HG03558 (cell line): ENCODE data around the gene TLR5.
A peak's percentile ranks its signal among the peaks of the same experiment; 100 is the strongest.

Experiments
- ATAC-seq: cut with Tn5 transposase; IDR thresholded peaks from one replicate; pipeline ENCODE4 v1.9.1; 2021; ENCODE audit warnings: moderate number of reproducible peaks; ENCODE audit not compliant: unreplicated experiment; ENCODE audit errors: extremely low read depth

Gene TLR5

DNA sequence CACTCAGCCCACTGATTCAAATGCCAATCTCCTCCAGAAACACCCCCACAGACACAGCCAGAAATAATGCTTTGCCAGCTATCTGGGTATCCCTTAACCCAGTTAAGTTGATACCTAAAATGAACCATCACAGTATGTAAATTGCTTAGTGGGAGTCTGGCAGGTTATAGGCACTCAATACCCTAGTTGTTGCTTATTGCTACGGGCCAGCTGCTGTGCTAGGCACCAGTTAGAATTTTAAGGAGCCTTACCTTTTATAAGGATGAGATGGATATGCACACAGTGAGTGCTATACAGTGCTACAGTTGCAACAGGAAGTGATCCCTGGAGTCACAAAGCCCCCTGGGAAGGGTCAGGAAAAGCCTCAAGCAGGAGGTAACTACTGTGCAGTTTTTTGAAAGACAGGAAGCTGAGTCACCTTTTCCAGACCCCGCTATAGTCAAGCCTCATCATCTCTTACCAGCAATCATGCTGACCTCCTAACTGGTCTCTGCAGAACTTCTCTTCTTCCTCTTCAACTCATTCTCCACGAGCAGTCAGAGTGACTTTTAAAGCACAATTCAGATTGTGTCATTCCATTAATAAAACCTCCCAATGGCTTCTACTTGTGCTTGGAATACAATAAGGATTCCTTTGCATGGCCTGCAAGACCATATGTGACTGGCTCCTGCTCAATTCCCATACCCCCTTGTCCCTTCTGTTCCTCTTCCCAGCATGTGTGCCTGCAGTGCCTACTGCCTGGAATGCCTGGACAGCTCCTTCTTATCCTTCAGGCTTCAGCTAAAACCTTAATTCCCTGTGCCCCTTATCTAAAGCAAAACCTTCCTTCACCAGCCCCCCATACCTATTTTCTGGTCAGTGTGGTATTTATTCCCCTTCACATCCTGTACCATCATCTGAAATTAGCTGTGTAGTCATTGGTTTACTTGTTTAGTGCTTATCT lies 10.4 kb upstream of the TLR5 start:
- ATAC-seq, result no peak

DNA sequence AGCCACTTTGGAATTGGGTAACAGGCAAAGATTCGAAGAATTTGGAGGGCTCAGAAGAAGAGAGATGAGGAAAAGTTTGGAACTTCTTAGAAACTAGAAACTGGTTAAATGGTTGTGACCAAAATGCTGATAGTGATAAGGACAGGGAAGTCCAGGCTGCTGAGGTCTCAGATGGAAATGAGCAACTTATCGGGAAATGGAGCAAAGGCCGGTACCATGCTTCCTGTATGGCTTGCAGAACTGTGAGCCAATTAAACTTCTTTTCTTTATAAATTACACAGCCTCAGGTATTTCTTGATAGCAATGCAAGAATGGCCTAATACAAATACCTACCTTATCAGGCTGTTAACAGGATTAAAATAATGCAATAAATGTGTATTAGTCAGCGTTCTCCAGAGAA lies 9.4 kb upstream of the TLR5 start:
- no peak for ATAC-seq

DNA sequence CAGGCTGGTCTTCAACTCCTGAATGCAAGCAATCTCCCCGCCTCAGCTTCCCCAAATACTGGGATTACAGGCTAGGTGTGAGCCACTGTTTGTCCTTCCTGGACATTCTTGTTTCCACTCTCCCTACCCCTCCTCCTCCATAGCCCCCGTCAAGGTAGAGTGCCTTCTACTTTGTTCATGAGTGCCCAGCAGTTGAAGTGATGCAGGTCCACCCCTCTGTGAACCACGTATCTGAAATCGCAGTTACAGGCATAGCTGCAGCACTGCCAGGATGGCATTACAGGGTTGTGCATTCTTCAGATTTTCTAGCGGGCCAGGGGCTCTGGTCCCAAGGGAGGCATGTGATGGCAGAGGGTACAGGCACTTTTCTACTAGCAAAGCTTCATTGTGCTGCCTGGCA lies 7.4 kb upstream of the TLR5 start:
- no peak for ATAC-seq

DNA sequence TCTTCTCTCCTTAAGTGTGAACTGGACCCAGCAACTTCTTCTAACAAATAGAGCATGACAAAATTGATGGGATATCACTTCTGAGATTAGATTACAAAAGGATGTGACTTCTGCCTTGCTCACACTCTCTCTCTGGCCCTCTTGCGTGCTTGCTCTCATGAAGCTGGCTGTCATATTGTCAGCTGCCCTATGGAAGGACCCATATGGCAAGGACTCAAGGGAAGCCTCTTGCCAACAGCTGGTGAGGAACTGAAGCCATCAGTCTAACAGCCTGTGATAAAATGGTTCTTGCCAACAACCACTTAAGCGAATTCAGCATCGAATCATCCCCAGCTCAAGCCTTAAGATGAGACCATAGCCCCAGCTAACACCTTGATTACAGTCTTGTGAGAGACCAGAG lies 4.8 kb upstream of the TLR5 start:
- ATAC-seq, result no peak

DNA sequence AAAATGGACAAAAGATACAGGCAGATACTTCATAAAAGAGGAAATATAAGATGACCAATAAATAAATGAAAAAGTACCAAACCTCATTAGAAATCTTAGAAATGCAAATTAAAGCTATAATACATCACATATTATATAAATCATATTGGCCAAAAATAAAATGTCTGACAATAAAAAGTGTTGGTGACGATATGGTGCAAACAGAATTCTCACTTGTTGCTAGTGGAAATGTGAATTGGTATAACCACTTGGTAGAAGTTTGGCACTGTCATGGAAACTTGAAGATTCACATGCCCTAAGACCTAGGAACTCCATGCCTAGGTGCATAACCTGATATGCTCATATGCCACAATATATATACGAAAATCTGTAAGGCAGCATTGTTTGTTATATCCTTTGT lies 4.4 kb upstream of the TLR5 start:
- ATAC-seq, result no peak

DNA sequence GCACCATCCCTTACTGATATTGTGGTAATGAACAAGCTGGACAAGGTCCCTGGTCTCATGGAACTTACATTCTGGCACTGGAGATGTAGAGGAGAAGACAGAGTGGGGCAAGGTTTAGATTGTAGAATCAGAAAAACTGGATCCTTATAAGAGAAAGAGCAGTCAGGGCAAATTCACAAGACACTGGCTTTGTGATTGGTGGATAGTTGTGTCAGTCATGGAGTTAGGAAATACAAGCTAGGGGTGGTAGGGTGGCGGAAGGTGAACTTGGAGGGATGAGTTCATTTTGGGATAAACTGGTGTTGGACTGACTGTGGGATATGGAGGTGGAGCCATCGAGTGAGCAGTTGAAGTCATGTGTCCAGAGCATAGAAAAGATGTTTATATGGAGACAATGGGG lies 3.7 kb upstream of the TLR5 start:
- no peak for ATAC-seq

DNA sequence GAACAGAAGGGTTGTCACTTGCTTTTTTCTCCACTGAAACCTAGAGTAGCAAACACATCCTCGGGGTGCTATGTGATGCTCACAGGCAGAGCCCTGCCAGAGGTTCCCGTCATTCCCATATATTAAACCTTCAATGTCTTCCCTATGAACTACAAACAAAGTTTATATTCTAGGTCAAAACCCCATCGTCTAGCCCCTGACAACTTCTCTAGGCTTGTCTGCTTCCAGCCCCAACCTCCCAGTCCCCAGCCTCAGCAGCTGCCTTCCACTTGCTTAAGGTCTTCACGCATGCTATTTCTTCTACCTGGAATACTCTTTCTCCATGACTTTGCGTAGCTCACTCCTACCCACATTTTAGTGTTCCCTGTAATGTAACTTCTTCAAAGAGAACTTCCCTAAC lies 1.9 kb upstream of the TLR5 start:
- no peak for ATAC-seq

DNA sequence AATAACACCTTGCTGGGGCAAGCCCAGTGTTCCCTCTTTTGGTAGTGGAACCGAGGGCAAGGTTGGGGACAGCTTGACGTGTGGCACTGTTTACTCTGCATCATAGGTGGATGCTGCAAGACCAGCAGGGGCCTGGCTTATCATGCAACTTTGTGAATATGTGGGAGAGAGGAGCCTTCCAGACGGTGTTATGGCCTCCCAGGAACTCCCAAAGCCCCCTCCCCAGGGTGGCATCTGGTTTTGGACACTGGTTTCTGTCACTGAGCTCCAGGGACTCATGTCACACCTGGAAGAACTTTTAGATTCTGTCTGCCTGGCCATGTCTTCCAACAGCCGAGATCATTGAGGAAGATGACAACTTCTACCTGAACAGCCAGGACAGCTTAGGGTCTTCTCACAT lies 1.4 kb upstream of the TLR5 start:
- ATAC-seq, result no peak

DNA sequence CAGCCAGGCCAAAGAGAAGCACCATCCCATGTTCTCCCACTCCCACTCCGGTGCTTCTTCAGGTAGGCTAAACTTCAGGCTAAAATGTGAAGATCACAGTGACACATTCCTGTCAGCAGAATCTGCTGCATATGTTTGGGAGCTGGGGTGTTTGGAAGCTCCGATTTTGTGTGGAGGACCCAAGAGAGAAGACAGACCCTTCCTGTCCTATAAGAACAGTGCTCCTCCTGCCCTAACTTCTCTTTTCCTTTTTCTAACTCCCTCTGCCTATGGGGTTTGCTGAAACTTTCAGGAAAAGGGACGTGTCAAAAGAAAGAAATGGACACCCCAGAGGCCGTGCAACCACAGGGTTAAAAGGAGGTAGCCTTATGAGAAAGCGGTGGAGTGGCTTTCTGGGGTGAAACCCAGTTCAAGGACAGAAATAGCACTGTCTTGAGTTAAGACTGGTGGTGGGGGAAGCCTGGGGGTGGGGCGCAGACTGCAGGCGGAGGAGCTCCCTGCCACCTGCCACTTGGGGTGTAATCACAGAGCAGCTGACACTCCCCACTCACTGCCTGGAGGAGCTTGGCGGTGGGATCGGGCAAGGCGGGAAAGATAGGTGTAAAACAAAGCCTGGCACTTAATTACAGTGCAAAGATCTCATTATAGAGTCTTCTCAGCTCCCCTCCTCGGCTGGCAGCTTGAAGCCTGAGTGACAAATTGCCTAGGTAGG lies 645 bp upstream of the TLR5 start:
- ATAC-seq, result no peak

DNA sequence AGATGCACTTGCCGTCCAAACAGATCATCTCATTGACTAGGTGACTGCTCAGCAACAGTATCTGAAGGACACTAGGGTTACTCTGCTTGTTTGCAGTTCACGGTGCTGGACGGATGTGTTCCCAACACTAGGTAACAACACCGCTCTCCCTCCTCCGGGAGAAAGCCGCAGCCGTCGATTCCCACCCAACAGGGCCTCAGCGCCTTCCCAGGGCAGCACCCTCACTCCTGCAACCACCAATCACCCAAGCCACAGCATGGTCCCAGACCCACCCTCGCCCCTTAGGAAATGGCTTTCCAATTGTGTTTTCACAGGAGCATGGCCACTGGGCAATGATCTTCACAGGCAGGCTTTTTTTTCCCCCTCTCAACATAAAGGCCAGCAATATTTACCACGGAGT lies 779 bp downstream of the TLR5 start:
- no peak for ATAC-seq

DNA sequence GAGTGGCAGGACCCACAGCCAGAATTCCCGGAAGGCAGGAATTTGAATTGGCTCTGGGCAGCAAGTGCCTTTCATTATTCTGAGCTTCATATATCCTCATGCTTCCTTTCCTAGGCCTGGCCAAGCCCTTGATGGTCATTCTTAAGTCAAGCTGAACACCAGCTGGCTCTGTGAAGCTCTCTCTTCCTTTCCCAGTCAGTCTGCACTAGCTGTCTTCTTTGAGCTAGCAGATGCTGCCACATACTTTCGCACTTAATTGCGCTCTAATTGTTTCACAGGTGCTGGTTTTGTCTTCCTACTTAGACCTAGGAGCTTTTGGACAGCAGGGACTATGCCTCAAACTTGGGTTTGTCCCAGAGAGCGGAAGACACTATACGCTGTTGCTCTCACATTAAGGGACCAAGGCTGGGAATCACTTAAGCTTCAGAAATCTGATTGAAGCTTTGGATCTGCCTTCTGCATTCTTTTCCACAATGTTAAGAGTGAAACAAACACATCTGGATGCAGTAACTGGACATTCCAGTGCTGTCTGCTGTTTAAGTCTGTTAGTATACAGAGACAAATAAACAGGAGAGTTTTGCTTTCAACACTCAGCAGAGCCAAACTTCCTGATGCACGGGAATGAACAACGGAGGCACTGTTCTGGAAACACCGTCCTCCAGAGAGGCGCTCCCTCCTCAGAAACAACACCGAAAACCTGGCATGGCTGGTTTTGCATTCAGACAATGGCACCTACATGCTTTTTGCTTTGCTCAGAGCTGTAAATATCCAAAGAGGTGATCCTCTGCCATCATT lies 2.2 kb downstream of the TLR5 start:
- no peak for ATAC-seq

DNA sequence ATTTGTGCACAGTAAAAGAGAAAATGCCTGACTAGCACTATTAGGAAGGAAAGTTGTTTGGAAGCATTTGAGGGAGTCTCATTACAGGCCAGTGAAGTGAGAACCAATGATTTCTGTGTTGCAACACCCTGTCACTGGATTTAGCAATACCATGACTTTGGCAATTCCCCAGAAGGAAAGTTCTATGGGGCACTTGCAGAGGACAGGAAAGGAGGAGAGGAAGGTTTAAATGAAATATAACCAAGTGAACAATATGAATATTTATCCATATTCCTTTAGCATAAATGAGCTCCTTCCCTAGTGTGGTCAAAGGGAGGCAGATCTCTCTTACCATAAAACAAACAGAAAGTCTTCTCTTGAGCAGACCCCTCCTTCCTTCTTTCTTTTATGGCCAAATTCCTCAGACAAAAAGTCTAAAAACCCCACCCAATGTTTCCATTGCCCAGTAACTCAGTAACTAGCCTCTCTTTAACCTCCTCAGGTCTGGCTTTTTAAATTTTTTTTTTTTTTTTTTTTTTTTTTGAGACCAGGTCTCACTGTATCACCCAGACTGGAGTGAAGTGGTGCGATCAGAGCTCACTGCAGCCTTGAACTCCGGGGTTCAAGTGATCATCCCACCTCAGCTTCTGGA lies 5.5 kb downstream of the TLR5 start:
- ATAC-seq, result no peak

DNA sequence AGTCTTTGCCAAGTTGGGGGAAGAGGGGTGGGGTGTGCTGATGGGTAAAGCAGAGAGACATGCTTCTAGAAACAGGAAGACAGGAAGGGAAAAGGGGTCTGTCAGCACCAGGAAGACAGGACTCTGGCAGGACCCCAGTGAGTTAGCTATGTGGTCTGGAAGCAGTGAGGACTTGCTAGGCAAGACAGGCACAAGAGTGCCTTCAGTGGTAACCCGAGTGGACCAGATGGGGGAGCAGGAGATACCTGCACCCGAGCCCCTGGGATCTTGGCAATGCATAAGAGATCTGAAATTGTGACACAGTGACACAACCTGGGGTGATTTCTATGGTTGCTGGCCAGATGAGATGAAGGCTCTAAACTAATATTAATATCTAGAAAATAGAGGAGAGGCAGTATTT lies 7.0 kb downstream of the TLR5 start:
- no peak for ATAC-seq

DNA sequence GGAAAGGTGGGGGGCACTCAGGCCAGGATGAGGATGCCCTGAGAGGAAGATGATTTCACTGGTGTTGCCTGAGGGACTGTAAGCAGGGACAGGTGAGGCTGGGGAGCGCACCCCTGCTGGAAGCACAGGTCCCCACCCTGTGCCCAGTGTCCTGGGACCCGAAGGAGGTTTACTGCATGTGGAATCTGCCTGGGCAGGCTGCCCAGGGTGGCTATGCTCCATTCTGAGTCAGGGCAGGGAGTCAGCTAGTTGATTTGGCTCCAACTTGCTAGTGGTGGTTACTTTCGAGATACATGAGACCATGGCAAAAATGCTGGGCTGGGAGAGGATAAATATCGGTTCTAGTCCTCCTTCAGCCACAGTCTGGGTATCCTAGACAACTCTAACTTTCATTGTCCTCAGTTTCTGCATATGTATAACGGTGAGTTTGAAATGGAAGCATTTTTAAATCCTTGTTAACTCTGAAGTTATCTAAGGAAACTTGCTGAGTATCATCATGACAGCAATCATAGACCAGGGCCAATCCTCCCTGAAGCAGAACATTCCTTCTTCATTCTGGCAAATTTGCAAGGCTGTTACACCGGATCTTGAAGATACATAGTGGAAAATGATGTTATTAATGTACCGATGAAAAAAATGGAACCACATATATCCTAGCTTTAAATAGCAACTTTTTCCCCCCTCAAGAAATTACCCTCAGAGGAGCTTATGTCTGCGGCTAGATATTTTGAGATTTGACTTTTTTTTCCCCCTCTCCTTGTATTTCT lies 7.7 kb downstream of the TLR5 start:
- ATAC-seq, result no peak

DNA sequence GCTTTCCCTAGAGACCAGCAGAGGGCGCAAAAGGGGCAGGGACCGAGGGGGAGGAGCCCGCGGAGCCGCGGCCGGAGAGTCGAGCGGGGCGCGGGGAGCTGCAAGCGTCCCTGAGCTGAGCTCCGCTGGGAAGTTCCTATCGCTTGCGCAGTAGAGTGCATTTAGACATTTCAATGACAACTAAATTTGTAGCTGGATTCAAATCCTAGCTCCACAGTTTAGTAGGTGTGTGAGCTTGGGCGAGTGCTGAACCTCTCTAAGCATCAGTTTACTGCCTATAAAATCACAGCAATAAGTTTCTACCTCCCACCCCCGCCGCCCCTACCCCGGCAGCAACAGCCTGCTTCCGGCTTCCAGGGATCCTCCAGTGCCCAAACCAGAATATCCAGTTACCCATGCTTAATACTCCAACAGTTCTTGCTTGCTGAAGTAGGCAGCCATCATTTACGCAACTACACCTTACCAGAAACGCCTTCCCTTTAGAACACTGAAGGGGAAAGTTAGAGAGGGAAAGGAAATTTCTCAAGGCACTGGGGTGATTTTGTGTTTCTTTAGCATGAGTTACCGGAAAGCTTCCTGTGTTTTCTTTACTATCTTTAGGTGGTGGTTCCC lies 9.1 kb downstream of the TLR5 start:
- peak; percentile 59 for ATAC-seq

DNA sequence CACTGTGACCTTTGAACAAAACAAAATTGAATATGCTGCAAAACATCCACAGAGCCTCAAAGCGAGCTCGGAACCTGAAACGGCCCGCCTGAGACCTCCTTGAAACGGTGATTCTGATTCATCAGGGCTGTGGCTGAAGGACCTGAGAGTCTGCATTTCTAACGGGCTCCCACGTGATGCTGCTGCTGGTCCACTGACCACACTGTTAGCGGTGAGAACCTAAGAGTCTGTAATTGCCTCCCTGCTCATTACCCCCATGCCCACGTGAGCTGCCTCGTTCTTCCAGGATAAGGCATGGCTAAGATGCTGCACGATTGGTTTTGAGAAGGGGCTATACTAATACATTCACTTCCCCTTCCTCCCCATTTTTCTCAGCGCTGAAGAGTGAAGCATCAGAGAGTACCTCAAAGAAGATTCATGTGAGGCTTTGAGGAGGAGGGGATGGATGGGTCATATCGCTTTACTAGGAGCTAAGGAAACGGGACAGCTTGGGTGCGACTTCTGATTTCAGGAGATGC lies 9.7 kb downstream of the TLR5 start:
- no peak for ATAC-seq

DNA sequence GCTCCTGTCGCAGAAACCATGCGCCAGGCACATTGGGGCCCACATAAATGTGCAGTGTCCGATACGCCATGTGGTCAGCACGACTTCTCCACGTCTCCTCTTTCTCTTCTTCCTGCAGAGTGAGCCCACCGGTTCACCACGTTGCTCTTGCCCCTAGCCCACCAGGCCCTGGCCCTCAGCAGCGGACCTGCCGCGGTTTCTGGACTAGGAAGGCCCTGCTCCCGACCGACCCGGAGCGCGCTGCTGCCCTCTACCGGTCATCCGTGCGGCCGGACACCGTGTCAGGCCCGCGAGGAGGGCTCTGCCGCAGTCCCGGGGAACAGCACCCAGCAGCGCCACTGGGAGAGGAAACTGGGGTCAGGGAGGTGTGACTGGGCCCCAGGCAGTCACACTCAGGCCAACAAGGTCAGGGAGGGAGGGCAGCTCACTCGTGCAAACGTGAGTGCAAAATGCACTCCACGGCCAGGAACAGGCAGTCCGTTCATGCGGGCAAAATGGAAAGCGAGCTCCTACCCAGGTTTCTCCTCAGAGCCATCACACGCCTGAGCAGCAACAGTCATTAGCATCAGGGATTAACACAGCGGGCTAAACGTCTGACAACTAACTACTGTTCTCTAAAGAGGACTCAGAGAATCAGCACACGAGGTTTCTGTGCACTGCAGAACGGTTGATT lies 13.7 kb downstream of the TLR5 start:
- ATAC-seq, result no peak

DNA sequence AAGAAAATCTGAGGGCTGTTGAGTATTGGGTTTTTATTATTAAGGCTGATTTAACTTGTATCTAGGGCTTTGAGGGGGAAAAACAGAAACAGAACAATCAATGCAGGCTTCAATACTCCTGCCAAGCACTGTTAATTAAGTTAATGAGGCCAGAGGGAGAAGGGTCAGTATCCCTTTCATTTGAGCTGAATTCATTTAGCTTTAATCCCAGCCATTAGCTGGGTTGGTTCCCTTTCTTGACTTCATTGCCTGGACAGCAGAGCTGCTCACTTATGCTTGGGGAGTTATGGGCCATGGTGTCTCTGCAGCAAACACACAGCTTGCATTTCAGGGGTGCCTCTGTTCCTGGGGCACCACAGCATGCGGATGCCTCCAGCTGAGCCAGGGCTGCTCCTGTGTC lies 16.3 kb downstream of the TLR5 start:
- no peak for ATAC-seq

DNA sequence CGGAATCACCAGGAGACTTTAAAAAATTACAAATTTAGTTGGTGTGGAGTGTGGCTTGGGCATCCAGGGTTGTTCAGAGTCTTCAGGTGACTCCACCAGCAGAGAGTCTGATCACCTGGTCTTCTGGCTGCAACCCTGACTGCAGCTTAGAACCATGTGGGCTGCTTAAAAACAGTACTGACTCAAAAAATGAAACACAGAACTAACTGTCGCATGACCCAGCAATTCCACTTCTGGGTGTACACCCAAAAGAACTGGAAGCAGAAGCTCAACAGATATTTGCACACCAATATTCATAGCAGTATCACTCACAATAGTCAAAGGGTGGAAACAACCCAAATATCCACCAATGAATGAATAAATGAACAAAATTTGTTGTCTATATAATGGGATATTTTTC lies 17.3 kb downstream of the TLR5 start:
- ATAC-seq, result no peak
